NCI-H1417 treated with DMSO at 0.1 percent for 48 hours (cell line): ENCODE results near the gene ACAA2.
A peak's percentile ranks its signal among the peaks of the same experiment; 100 is the strongest.

Experiments
- DNase-seq: peaks from one replicate; lab custom pipeline; 2025; lab: John Stamatoyannopoulos, UW

ACAA2 gene, protein sequence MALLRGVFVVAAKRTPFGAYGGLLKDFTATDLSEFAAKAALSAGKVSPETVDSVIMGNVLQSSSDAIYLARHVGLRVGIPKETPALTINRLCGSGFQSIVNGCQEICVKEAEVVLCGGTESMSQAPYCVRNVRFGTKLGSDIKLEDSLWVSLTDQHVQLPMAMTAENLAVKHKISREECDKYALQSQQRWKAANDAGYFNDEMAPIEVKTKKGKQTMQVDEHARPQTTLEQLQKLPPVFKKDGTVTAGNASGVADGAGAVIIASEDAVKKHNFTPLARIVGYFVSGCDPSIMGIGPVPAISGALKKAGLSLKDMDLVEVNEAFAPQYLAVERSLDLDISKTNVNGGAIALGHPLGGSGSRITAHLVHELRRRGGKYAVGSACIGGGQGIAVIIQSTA

DNA sequence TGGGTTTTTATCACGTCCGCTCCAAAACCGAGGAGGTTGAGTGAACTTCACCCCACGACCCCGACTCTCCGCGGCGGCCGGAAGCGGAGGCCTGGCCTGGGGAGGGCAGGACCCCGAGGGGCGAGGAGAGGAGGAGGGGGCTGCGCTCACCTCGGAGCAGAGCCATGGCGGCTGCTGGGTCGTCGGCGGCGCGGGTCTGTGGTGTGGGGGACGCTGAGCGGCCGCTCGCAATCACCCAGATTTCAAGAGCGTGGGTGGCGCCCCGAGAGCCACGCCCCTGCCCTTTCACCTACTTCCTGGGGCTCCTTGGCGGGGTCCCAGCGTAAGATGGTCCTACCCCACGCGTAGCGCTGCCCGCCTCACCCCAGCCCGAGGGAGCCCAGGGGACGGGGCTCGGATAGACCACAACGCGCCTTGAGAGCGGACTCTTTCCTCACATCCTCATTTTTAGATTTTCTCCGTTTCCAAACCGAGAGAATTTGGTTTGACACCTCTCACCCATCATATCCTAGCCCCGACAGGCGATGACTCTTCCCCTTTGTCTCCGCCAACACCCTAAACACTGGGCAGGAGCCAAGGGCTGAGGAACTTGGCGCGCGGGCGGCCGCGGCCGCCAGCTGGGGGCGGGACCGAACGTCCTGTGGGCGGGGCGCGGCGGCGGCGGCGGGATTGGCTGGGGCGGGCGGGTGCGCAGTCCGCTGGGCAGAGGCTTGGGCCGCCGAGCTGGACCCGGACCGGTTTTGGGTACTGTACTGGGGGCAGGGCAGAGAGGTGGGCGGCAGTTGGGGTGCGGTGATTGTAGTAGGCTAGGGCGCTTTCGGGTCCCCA, at the start of gene ACAA2:
Gene ACAA2, minus strand, starts transcription at position 215 of the 828 bp plus-strand sequence. Its CDS starts 49 bp downstream, at position 166.
- peak; percentile 50 for DNase-seq

DNA sequence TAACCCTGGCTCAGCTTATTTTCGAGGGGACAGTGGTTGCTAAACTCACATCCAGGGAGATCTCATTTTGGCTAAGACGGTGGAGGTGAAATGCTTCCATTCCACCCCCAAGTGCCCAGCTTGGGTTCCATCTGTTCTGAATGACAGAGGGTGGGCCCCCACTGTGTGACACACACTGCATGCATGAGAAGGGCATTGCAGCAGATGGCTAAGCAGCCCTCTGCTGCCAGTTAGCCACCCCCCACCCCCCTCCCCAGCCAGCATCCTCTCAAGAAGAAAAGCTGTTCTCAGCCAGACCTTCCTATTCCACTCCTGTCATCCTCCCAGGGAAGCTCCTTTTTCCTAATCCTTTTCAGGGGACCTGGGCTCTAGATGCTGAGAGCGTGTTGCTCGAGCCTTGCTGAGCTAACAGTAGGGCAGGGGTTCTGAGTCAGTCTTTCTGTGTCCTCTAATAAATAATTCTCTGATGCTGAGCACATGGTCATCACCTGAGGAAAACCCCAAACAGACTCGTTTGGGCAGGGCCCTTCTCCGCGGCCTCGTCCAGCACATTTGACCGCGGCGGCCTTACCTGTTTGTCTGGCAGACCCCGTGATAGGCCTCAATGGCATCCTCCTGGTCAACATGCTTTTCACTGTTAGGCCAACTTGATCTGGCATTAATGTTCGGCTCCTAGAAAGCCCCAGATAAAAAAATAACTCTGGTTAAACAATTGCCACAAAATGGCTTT, 49.5 kb upstream of the ACAA2 start:
- DNase-seq: no peak

DNA sequence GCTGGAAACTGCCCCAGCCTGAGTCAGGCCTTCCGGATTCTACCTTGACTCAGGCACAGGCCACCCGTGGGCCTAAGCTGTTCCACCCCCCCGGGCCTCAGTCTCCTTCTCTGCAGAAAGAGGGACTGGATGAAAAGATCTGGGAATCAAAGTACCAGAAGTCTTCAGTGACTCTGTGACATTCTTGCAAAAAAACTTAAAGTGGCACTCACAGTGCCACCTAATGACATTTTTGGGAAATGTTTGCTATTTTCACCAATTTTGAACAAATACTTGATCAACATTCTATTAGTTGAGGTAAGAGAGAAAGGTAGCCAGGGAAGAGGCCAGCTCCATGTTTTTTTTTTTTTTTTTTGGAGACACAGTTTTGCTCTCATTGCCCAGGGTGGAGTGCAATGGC, 48.3 kb upstream of the ACAA2 start:
- DNase-seq: no peak

DNA sequence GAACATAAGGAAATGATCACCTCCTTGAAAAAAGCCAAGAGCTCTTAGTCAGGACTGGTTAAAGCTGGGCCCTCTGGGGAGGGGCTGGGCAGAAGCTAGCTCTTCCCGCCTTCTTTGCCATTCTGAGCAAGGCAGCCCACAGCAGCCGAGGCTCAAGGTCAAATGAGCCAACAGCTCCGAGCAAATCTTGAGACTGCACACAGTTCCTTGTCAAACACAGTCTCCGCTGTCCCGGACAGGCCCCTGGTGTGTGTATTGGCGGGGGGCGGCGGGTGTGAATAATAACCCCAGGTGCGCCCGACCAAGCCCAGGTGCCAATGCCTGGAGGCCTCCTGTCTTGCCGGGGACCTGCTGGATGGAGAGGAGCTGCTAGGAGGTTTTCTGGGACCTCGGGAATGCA, 46.4 kb upstream of the ACAA2 start:
- no peak for DNase-seq

DNA sequence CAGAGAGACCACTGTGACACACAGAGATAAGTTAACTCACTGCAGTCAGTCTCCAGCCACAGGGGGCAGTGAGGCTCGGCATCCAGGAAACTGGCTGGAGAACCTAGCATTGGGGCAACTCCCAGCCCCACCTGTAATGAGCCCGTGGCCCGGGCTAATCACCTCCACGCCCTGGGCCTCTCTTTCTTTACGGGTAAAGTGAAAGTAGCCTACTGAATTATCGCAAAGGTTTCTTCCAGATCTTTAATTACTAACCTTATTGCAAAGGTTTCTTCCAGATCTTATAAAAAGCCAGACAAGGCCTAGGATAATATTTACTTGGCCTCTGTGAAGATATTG, 45.7 kb upstream of the ACAA2 start:
- DNase-seq: no peak

DNA sequence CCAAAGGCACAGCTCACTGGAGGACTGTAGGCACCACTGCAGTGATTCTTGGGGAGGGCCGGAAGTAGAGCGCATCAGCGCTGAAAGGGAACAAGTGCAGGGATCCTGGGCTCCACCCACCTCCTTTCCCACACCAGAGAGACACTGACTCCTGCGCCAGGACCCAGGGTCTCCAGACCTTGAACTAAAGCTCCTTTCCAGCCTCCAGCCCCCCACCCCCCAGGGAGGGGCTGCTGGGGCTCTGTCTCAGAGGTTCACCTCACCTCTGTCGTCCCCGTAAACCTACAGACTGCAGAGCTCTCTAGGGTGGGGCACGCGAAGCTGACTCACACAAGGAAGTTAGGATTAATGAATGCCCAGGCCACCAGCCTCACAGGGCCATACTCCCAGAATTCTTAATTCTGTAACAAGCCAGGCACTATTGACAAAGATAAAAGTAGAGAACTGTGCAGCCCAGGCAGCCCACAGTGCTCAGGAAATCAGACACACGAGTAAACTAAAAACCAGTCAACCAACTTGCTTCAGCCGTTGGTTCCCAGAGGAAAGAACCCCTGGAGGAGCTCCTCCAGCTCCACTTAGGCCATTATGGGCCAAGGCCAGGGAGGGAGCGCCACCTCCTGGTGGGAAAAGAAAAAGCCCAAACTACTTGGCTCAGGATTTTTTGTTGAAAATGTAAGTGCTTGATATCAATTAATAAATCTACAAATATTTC, 45.1 kb upstream of the ACAA2 start:
- no peak for DNase-seq

DNA sequence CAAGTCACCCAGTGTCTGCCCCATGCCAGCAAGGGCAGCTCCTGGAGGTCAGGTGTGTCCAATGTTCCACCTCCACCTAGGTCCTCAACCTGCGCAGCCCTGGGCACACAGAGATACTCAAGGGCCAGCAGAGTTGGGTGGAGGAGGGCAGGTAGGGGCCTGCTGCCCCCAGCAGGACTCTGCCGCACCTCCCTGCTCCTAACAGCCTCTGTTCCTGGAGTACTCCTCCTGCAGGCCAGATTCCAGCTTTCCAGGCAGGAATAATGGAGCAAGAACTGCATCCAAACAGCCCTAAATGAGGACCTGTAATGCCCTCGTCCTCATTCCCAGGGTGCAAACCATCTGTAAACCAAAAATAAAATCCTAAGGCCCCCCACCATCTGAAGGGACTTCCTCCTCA, 44.4 kb upstream of the ACAA2 start:
- DNase-seq: no peak

DNA sequence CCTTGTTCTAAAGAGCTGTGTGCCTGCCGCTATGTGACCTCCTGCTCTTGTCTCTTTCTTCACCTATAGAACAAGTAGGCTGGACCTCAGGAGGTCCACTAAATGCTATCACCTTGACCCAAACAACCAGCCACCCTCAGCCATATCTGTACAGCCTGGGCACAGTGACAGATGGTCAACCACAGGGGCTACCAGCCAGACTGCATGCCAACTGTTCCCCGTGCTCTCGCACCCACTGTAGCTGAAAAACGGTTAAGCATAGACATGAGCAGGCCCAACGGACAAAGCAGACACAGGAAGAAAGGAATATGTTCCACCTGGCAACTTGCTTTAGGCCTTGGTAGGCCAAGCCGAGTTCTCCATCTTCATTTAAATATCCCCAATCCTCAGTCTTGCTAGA, 43.2 kb upstream of the ACAA2 start:
- DNase-seq: no peak

DNA sequence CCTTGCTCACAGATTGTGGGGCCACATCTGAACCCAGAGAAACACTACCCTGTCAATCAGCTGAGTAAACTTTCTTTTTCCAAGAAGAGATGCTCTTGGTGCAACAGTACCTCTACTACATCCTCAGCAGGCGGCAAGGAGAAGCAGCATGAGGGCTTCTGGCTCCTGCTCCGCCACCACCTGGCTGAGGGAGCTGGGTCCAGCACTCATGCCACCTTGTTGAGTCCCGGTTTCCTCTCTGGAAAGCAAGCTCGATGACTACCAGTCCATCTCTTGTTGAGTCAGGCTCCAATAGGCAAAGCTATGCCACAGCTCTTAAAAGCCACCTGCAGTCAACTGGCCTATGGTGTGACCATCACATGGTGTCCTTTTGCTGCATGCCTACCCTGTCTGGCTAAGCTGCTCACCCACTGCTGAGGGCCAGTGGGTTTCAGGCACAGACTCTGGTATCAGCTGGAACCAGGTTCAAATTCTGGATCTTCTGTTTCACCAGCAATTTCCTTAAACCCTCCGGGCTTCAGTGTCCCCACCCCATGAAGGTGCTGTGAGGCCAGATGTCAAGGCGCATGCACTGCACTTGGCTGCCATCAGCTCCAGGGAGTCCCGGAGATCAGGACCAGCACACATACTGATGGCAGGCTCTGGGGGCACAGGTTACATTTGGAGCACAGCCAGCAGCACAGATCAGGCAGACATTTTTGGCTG, 42.5 kb upstream of the ACAA2 start:
- DNase-seq: no peak

DNA sequence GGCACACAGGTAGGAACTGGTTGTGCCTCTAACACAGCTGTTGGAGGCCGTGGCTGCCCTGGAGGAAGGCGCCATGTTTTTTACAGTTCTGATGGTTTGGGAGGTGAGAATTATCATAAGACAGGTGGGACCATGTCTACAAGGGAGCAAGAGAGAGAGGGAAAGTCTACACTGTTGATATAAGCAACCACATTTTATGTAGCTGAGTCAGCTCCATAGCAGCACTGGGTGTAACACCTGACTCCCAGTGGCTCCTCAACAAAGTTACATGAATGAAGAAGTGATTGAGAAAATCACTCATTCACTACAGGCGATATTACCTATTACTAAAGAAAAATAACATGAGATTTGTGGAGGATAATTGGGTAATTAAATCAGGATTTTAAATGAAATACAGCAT, 41.3 kb upstream of the ACAA2 start:
- DNase-seq: no peak

DNA sequence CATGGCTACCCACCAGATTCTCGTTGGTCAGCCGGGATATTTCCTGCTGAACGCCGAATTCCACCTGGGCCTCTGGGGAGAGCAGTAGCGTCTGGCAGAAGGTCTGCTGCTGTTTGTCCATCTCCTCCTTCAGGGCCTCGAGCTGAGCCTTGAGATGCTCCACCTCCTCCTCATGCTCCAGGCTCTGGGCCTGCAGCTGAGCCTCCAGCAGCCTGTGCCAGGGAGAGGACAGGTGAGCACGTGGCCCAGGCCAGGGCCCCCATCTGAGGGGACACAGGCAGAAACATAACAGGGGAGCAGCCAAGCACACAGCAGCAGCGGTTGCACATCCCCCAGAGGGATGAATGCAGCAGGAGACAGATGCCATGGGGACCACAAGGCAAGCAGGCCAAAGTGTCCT, 40.1 kb upstream of the ACAA2 start:
- no peak for DNase-seq

DNA sequence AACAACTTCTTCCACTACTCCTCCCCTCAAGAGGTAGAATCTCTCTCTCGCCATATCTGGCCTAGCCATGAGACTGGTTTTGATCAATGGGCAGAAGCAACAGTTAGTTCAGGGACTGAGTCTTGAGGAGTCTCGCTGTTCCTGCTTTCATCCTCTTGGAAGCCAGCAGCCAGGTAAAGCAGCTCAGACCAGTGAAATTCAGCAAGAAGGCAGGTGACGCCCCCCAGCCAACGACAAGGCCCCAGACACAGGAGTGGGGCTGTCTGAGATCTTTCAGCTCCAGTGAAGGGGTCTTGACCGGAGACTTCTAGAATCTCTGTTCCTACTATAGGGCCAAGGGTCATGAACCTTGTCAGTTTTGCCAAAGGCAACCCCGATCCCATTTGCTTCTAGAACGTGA, 39.7 kb upstream of the ACAA2 start:
- no peak for DNase-seq

DNA sequence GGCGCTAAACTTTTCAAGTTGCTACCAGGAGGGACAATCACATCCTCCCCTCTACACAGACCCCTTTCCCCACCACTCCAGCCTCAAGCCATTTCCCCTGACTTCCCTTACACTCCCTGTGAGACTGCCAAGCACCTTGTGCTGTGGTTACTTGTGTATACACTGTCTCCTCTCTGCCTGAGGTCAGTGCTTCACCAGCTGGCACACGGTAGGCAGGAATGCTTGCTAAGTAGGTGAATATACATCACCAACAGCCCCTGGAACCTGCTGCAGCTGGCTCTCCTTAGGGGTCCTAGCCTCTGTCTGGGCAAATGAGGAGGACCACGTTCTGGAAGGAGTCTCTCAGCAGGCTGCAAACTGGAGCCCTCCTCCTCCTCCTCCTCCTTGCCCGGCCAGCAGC, 38.3 kb upstream of the ACAA2 start:
- no peak for DNase-seq

DNA sequence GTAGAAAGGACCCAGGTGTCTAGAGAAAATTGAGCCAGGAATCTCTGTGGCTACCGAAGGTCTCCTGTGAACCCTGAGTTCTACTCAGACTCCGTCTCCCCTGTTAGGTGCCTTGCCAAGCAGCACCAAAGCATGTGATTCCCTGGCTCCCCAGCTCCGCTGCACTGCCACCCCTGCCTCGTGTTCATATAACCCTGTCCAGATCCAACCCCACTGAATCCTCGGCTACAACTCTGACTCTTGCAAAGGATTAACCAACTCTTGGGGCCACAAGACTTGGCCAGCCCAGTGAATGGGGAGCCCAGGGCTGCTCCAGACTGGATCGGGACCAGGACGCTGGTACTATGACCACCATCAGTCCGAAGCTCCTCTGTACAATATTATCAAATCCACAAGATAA, 37.3 kb upstream of the ACAA2 start:
- DNase-seq: no peak

DNA sequence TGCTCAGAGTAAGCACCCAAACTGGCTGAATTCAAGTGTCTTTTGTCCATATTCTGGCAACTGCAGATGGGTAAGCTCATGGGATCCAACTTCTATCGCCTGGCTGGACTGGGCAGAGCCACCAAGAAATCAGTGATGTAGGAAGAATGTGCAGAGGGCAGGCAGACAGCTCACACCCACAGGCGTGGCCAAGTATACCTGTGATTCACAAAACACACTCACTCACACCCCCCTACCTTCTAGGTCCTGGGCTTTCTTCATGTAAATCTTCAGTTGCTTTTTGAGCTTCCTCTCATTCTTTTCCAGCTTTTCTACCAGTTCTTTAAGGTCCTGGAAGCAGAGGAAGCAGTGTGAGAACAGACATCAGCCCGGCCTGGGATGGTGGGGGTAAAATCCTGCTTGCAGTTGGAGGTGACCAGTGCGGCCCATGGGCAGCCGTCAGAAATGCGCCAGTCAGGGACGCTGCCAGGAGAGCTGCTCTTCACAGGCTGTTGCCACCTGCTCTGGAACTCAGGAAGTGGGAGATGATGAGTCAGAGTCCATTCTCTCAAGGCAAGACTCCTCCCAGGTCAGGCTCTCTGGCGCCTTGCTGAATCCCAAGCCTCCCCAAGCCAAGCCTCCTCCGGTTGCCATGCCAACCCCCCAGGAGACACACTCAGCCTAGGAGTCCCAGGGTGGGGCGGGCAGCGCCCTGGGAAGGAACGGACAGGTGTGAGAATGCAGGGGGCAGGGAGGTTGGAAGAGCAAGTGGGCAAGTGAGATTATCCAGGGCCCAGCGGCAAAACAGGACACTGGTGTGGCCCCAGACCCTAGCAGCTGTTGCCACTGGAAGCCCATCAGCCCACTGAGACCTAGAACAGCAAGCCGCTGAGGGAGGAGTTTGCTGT, 36.2 kb upstream of the ACAA2 start:
- peak; percentile 97 for DNase-seq

DNA sequence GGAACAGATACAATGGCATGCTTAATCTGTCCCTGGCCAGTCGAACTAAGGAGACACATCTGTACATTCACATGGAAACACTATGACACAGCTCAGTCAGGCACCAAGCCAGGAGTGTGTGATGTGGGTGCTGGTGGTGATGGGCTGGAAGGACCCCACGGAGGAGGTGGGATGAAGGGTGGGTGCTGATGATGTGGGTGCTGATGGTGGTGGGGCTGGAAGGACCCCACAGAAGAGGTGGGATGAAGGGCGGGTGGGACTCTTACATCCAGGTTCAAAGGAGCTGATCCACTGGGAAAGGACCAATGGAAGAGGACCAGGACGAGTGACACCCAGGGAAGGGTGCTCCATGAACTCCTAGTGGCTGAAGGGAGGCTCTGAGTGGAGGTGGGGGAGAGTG, 34.8 kb upstream of the ACAA2 start:
- no peak for DNase-seq

DNA sequence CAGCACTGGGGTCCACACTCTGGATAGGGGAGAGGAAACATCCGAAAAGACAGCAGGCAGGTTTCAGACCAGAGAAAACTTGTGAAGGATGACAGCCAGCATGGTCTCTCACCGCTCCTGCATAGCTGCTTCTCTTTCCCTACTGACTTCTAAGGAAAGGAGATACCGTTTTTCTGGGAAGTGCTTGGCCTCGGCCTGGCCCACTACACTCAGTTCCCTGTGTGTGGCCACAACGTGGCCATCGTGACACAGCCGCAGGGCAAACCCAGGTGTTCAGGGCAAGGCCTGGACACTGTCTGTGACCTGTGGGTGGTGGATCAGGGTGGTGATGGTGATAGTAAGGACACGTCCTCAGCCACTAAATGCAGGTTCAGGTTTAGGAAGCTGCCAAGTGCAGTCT, 34.2 kb upstream of the ACAA2 start:
- DNase-seq: no peak

DNA sequence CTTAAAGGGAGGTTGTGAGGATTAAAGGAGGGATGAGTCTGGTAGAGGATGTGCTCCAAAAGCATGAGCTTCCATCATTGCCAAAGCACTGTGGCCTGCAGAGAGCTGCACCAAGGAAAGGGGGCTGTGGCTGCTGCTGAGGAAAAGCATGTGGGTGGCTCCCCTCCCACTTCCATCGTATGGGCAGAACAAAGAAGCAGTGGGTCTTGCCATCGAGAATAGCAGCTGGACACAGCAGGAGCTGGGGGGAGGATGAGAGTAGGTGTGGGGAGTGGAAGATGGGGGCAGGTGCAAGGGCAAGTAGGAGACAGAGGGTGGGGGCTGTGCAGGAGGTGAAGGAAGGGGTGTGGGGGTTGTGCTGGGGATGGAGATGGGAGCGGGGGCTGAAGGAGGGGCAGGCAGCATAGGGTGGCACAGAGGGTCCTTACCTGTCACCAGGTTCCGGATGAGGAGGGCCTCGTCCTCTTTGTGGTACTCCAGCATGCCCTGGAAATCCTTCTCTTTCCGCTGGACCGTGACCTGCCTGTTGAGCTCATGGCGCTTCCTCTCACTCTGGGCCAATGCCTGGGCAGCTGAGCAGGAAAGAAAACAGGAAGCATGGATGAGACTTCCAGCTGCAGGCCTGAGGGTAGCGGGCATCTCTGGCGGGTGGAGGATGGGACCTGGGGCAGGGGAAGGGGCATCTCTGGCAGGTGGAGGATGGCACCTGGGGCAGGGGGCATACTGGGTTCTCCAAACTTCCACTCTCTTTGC, 33.6 kb upstream of the ACAA2 start:
- DNase-seq: peak; percentile 41

DNA sequence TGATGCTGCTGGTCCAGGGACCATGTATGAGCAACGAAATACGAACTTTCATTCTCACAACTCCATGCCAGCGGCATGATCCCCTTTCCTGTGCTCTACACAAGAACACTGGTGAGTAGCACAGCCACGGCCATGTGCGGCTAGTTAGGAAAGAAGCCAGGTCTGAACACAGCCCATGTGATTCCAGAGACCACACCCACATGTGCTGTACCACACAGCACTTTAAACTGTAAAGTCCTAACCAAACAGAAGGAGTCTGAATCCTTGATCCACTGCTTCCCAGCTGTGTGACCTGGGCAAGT, 33.0 kb upstream of the ACAA2 start:
- DNase-seq: no peak
